SK-N-SH treated with all-trans-retinoic acid at 6 μM for 48 hours (cell line): ENCODE data around the gene TMEM51.

Source experiments
- ATAC-seq: fragments of 200-7000 bp; cut with Tn5 transposase; 3 replicates; pipeline ENCODE4 v1.9.1; 2020; ENCODE audit warnings: mild to moderate bottlenecking, moderate library complexity
- ARNTL ChIP-seq: fragments of 450-650 bp; formaldehyde crosslinking; IDR thresholded peaks from 2 replicates; pipeline ENCODE4 v1.5.0; 2020; ENCODE audit warnings: low read depth, mild to moderate bottlenecking, moderate library complexity, borderline replicate concordance
- BACH2 ChIP-seq: fragments of 250-450 bp; sonication (Bioruptor Pico); IDR thresholded peaks from 2 replicates; pipeline ENCODE4 v1.9.0; 2021; ENCODE audit warnings: mild to moderate bottlenecking, borderline replicate concordance
- CREB5 ChIP-seq: fragments of 250-450 bp; sonication (Bioruptor Pico); IDR thresholded peaks from 2 replicates; pipeline ENCODE4 v1.5.1; 2020; ENCODE audit warnings: low read depth, mild to moderate bottlenecking, moderate library complexity
- CSDC2 ChIP-seq: fragments of 250-450 bp; sonication (Bioruptor Pico); IDR thresholded peaks from 2 replicates; pipeline ENCODE4 v1.5.0; 2020; ENCODE audit warnings: mild to moderate bottlenecking, moderate library complexity
- CSRNP3 ChIP-seq: fragments of 250-450 bp; sonication (Bioruptor Pico); IDR thresholded peaks from 2 replicates; pipeline ENCODE4 v1.5.1; 2021; ENCODE audit warnings: mild to moderate bottlenecking, moderate library complexity
- ESRRG ChIP-seq: fragments of 250-450 bp; sonication (Bioruptor Pico); IDR thresholded peaks from 2 replicates; pipeline ENCODE4 v1.6.1; 2021; ENCODE audit warnings: mild to moderate bottlenecking
- ISL1 ChIP-seq: fragments of 250-450 bp; sonication (Bioruptor Pico); IDR thresholded peaks from 2 replicates; pipeline ENCODE4 v2.1.2; 2022; ENCODE audit warnings: mild to moderate bottlenecking, moderate library complexity
- OSR1 ChIP-seq: fragments of 250-450 bp; sonication (Bioruptor Pico); IDR thresholded peaks from 2 replicates; pipeline ENCODE4 v1.8.0; 2022; ENCODE audit warnings: moderate library complexity, mild to moderate bottlenecking, inconsistent platforms
- PATZ1 ChIP-seq: fragments of 250-450 bp; sonication (Bioruptor Pico); IDR thresholded peaks from 2 replicates; pipeline ENCODE4 v1.8.0; 2020; ENCODE audit warnings: mild to moderate bottlenecking, moderate library complexity, borderline replicate concordance
- POU6F1 ChIP-seq: fragments of 250-450 bp; sonication (Bioruptor Pico); IDR thresholded peaks from 2 replicates; pipeline ENCODE4 v1.8.0; 2021; ENCODE audit warnings: low read depth, mild to moderate bottlenecking, moderate library complexity, borderline replicate concordance
- PPARA ChIP-seq: fragments of 250-450 bp; sonication (Bioruptor Pico); IDR thresholded peaks from 2 replicates; pipeline ENCODE4 v1.5.0; 2020; ENCODE audit warnings: mild to moderate bottlenecking, borderline replicate concordance
- SNAI2 ChIP-seq: fragments of 250-450 bp; sonication (Bioruptor Pico); IDR thresholded peaks from 2 replicates; pipeline ENCODE4 v1.5.0; 2020; ENCODE audit warnings: mild to moderate bottlenecking, moderate library complexity
- TCF4 ChIP-seq: fragments of 250-450 bp; sonication (Bioruptor Pico); IDR thresholded peaks from 2 replicates; pipeline ENCODE4 v1.8.0; 2021; ENCODE audit warnings: mild to moderate bottlenecking, moderate library complexity, borderline replicate concordance
- TOX ChIP-seq: fragments of 250-450 bp; sonication (Bioruptor Pico); IDR thresholded peaks from 2 replicates; pipeline ENCODE4 v1.8.0; 2021; ENCODE audit warnings: mild to moderate bottlenecking, moderate library complexity, borderline replicate concordance
- TSHZ2 ChIP-seq: fragments of 250-450 bp; sonication (Bioruptor Pico); IDR thresholded peaks from 2 replicates; pipeline ENCODE4 v1.5.0; 2020; ENCODE audit warnings: mild to moderate bottlenecking, moderate library complexity
- ZFP3 ChIP-seq: fragments of 250-450 bp; sonication (Bioruptor Pico); IDR thresholded peaks from 2 replicates; pipeline ENCODE4 v1.5.0; 2020; ENCODE audit warnings: mild to moderate bottlenecking, moderate library complexity
- ZFP30 ChIP-seq: fragments of 450-650 bp; formaldehyde crosslinking; IDR thresholded peaks from 2 replicates; pipeline ENCODE4 v1.5.0; 2022; ENCODE audit warnings: mild to moderate bottlenecking, moderate library complexity
- ZNF565 ChIP-seq: fragments of 450-650 bp; formaldehyde crosslinking; conservative IDR thresholded peaks from 2 replicates; pipeline ENCODE4 v1.5.0; 2020; ENCODE audit warnings: low read depth, mild to moderate bottlenecking, moderate library complexity
- ZNF70 ChIP-seq: fragments of 450-650 bp; formaldehyde crosslinking; IDR thresholded peaks from 2 replicates; pipeline ENCODE4 v1.5.0; 2020; ENCODE audit warnings: mild to moderate bottlenecking, moderate library complexity
- ZNF8 ChIP-seq: fragments of 450-650 bp; formaldehyde crosslinking; IDR thresholded peaks from 2 replicates; pipeline ENCODE4 v1.5.0; 2020; ENCODE audit warnings: mild to moderate bottlenecking, moderate library complexity

TMEM51 gene

GRCh38 chr1:15219280-15220023, 65.9 kb downstream of the TMEM51 start (continued):
- TF ChIP-seq PATZ1 (no peak), ZNF70 (no peak), CREB5 (CRISPR knock-in tag) (no peak), ZFP3 (CRISPR knock-in tag) (no peak)

- no peak for ATAC-seq
- no peak for TF ChIP-seq ZFP3 (CRISPR knock-in tag)
- no peak for TF ChIP-seq BACH2 (CRISPR knock-in tag)
- TF ChIP-seq POU6F1 (CRISPR knock-in tag) = no peak
- TF ChIP-seq TOX (CRISPR knock-in tag) = no peak
- TF ChIP-seq PATZ1 = no peak
- TF ChIP-seq ZNF565 (CRISPR knock-in tag) = no peak
- no peak for TF ChIP-seq ARNTL
- TF ChIP-seq TSHZ2 (CRISPR knock-in tag) = no peak
Observed at GRCh38 chr1:15220024-15220392, 66.5 kb downstream of the TMEM51 start.

GRCh38 chr1:15220825-15221431, 67.4 kb downstream of the TMEM51 start:
- TF ChIP-seq CSRNP3 (no peak), SNAI2 (CRISPR knock-in tag) (no peak), CSDC2 (no peak), ESRRG (no peak), ZNF565 (CRISPR knock-in tag) (no peak), CREB5 (CRISPR knock-in tag) (no peak), PPARA (no peak), OSR1 (CRISPR knock-in tag) (no peak), BACH2 (CRISPR knock-in tag) (no peak), ZFP3 (CRISPR knock-in tag) (no peak), ISL1 (CRISPR knock-in tag) (no peak), TOX (CRISPR knock-in tag) (no peak), TCF4 (CRISPR knock-in tag) (no peak), ZFP30 (CRISPR knock-in tag) (no peak), PATZ1 (no peak), ZNF8 (no peak)
- ATAC-seq = no peak
